Measurements from ENCODE around the gene ZDHHC14. TPM values are rescaled to one million over a fixed set of nuclear protein-coding genes. Genes with fewer than 3 reads are reported as not detected.

Gene ZDHHC14
- total and polyA plus RNA-seq, 8 donors, result 8.2 to 33.2 (median 25.8) TPM

DNA sequence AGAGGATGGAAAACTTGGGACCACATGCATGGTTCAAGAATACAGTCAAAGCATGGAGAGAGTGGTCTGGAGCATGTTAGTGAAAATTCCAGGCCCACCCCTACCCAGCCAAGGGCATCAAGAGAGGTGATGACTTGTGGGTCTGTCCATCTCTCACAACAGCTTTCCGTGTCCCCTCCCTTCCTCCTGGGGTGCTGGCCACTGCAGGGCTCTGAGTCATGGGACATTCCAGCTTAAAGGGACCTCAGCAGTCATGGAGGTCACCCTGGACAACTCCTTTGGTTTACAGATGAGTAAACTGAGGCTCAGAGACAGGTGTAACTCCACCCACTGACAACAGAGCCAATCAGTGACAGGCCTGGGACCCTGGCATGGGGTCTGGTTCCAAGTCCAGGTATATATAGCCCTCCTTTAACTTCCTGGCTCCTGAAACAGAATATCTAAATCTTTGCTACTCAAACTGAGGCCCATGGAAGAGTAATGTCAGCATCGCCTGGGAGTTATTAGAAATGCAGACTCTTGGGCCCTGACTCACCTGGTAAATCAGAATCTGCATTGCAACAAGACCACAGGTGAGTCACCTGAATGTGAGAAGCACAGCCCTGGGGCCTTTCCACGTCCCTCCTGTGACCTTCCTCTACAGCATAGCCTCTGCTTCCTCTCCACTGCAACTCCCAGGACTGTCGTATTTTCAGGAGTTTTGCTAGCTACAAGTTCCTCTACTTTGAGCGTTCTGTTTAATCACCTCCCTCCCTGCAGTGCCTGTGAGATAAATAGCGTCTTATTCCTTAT is 170.2 kb downstream of the ZDHHC14 start:
- H3K4me1 ChIP-seq, result peaks cover 0 to 7% of the 10 kb centered on the region in 2 donors
- H3K36me3 ChIP-seq, result no peaks in the 10 kb centered on the region
- H3K27ac ChIP-seq, result no peak overlapping the region
- H3K9me3 ChIP-seq, result no peaks in the 10 kb centered on the region
- DNase-seq, result no peak
- ATAC-seq, result no peak
- TF ChIP-seq, protein P1, sequence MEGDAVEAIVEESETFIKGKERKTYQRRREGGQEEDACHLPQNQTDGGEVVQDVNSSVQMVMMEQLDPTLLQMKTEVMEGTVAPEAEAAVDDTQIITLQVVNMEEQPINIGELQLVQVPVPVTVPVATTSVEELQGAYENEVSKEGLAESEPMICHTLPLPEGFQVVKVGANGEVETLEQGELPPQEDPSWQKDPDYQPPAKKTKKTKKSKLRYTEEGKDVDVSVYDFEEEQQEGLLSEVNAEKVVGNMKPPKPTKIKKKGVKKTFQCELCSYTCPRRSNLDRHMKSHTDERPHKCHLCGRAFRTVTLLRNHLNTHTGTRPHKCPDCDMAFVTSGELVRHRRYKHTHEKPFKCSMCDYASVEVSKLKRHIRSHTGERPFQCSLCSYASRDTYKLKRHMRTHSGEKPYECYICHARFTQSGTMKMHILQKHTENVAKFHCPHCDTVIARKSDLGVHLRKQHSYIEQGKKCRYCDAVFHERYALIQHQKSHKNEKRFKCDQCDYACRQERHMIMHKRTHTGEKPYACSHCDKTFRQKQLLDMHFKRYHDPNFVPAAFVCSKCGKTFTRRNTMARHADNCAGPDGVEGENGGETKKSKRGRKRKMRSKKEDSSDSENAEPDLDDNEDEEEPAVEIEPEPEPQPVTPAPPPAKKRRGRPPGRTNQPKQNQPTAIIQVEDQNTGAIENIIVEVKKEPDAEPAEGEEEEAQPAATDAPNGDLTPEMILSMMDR (IDR thresholded peaks at IDR 0.05), result no peak
- H3K27me3 ChIP-seq, result no peaks in the 10 kb centered on the region
- H3K4me3 ChIP-seq, result no peak overlapping the region
- intact Hi-C loops (cut with DNase I), result no loop called here

DNA sequence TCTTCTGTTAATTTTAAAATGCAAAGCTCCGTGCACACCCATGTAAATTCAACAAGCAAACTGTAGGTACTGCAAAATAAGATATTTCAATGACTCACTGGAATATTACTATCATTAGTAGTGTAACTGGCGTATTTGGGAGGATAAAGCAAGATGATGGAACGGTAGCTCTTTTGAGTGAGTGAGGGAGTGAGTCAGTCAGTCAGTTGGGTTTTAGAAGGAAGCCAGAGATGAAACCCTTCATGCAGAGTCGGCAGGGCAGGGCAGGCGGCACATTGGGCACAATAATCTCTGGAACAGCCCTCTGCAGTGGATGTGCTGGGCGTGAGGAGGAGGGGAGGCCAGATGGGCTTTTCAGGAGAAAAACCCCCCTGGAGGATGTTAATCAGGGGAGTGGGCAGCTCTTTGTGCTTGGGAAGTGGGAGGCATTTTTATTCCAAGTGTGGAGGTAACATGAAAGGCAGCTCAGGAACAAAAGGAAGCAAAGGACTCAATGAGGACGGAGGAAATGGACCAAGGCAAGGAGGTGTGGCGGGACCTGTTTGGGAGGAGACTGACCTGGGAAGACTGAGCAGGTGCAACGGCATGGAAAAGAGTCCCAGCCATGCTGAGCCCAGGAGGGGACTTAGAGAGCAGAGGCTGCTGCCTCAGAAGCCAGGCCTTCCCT is 171.2 kb downstream of the ZDHHC14 start:
- no peaks in the 10 kb centered on the region for H3K27me3 ChIP-seq
- H3K4me1 ChIP-seq, result peaks cover 0 to 7% of the 10 kb centered on the region in 2 donors
- TF ChIP-seq, protein P1 (IDR thresholded peaks at IDR 0.05), result no peak
- DNase-seq (no peak), ATAC-seq (no peak)
- no peaks in the 10 kb centered on the region for H3K36me3 ChIP-seq
- no peaks in the 10 kb centered on the region for H3K9me3 ChIP-seq
- no peak overlapping the region for H3K27ac ChIP-seq
- intact Hi-C loops (cut with DNase I), result no loop called here
- H3K4me3 ChIP-seq, result no peak overlapping the region

DNA sequence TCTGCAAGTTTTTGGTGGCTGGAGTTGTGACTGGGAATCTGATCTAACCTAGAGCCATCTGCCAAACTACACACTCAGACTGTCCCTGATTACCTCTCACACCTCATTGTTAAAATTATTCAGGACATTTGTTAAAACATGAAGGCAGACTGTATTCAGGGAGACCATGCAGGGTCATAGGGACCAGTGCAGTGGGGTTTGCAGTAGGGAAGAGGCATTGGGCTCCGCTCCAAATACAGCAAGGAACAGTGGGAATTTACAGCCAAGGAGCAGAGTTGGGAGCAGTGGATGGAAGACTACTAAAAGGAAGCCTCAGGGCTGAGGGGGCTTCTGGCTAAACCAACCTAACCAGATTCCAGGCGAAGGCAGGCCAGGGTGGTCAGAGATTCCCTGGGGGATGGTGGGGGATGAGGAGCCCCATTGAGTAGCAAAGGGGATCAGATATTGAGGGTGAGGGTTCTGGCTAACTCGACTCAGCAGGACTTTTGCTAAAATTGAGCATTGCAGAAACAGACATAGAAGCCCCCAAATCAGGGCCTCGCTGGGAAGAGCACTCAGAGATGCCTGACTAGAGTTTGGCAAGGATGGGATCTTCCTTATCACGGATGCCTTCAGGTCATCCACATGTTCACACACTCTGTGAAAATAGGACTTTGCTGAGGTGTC is 172.0 kb downstream of the ZDHHC14 start:
- Histone ChIP-seq H3K4me1 (peaks cover 0 to 7% of the 10 kb centered on the region in 2 donors), H3K27ac (no peak overlapping the region), H3K27me3 (no peaks in the 10 kb centered on the region), H3K9me3 (no peaks in the 10 kb centered on the region), H3K4me3 (no peak overlapping the region), H3K36me3 (no peaks in the 10 kb centered on the region)
- ATAC-seq (no peak), DNase-seq (no peak)
- intact Hi-C loops (cut with DNase I), result no loop called here
- TF ChIP-seq, protein P1 (IDR thresholded peaks at IDR 0.05), result no peak

- no peak for DNase-seq
- Histone ChIP-seq H3K4me1 (no peaks in the 10 kb centered on the region), H3K4me3 (no peak overlapping the region), H3K27me3 (no peaks in the 10 kb centered on the region), H3K36me3 (no peaks in the 10 kb centered on the region), H3K27ac (no peak overlapping the region), H3K9me3 (no peaks in the 10 kb centered on the region)
- TF ChIP-seq, protein P1 (IDR thresholded peaks at IDR 0.05), result no peak
- ATAC-seq, result no peak
- intact Hi-C loops (cut with DNase I), result no loop called here
Observed at GRCh38 chr6:157554747-157555146, 173.8 kb downstream of the ZDHHC14 start.

Data from left lung (tissue), 10 donors.